ENCODE results near the gene MYO18A.

Gene MYO18A

DNA sequence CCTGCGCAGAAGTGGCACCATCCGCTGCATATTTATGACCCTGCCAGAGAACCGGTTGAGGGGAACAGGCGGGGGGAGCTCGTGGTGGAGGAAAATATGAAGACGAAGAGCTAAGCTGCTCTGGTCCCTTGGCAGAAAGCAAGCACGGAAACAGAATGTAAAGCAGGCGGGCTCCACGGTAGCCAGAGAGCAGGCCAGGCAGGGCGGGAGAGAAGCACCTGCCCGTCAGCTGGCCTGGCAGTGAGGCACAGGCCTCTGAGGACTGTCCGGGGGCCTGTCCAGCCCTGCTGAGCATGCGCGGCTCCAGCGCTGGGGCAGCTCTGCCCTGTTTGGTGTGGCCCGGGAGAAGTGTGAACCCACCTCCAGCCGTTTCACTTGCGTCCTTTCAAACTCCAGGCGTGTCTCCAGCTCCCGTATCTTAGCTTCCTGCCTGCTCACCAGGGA is 90.6 kb downstream of the MYO18A start:
- TF ChIP-seq, protein P1, sequence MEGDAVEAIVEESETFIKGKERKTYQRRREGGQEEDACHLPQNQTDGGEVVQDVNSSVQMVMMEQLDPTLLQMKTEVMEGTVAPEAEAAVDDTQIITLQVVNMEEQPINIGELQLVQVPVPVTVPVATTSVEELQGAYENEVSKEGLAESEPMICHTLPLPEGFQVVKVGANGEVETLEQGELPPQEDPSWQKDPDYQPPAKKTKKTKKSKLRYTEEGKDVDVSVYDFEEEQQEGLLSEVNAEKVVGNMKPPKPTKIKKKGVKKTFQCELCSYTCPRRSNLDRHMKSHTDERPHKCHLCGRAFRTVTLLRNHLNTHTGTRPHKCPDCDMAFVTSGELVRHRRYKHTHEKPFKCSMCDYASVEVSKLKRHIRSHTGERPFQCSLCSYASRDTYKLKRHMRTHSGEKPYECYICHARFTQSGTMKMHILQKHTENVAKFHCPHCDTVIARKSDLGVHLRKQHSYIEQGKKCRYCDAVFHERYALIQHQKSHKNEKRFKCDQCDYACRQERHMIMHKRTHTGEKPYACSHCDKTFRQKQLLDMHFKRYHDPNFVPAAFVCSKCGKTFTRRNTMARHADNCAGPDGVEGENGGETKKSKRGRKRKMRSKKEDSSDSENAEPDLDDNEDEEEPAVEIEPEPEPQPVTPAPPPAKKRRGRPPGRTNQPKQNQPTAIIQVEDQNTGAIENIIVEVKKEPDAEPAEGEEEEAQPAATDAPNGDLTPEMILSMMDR (IDR thresholded peaks at IDR 0.05): no peak

DNA sequence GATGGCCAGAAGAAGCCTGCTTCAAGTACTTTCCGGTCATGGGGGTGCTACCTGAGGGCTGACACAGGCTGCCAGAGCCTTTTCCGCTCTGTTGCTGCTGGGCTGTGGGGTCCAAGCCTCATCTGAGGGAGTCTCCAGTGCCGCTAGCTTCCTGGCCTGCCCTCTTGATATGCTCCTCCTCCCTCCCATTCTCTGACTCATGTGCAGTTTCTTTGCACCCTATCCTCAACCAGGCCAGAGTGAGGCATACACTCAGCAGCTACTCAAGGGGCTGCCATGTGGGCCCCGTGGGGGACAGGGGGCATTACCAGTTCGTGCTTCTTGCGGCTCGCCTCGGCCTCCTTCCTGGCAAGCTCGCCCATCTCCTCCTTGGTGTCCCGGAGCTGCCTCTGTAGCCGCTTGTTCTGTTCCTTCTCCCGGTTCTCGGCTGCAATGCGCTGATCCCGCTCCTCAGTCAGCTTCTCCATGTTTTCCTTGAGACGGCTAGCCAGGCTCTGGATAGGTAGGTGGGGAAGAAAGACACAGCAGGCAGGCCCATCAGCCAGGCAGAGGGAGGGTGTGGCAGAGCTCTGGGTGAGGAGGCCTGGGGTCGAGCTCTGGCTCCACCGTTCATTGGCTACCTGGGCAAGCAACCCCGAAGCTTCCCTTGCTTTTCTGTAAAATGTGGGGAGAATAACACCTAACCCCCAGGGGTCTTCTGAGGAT is 93.4 kb downstream of the MYO18A start:
- TF ChIP-seq, protein P1 (IDR thresholded peaks at IDR 0.05): no peak

DNA sequence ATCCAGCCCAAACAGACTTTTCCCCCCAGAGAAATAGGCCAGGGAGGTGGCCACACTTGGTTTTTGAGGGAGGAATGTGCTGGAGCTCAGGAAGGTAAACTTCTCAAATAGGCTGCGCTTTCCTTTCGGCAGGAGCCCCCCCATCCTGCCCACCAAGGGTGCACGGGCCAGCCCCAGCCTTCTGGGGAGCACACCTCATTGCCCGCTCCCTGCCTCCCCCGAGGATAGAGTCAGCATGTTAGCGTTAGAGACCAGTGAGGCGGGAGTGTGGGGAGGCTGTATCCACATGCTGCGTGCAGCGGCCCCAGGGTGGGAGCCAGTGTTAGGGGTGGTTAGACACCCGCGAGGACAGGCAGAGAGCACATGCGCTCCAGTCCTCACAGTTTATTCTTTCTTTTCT is 95.0 kb downstream of the MYO18A start:
- TF ChIP-seq, protein P1 (IDR thresholded peaks at IDR 0.05): no peak

DNA sequence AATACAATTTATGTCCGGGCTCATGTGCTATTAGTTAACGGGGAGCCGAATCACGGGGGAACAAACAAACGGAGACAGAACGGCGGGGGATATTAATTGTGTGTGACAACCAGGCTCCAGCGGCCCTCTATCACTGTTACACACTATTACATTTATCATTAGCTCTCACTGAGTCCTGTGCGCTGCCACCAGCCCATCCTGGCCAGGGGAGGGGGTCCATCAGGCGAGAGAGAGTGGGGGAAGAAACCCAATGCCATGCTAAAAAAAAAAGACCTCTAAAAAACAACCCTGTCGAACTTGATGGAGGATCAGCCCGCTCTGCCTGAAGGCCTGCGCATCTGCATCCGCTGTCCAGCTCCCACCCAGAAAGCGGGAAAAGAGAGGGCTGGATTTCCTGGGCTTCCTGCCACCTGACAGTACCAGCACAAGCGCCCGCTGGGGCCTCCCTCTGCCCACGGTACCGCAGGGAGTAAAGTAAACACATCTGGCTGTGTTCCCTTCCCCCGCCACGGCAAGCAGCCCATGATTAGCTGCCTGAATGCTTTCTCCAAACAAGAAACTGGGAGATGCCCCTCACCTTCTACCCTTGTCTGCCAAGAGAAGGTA is 95.6 kb downstream of the MYO18A start:
- TF ChIP-seq, protein P1 (IDR thresholded peaks at IDR 0.05): no peak

DNA sequence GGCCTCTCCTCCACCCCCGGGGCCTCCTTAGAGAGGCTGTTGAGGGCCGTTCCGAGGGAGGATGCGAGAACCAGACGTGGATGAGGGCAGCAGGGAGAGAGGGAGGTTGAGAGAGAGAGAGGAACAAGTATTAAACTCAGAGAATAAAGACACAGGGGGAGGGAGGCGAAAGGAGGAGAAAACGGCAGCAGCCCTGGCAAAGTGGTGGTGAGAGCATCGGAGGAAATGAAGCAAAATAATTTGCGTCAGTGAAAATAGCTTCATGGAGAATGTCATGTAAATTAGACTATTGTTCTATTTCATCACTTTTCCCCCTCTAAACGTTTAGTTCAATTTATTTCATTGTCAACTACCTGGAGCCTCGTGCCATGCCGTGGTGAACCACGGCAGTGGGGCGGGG is 99.2 kb downstream of the MYO18A start:
- TF ChIP-seq, protein P1 (IDR thresholded peaks at IDR 0.05): no peak

DNA sequence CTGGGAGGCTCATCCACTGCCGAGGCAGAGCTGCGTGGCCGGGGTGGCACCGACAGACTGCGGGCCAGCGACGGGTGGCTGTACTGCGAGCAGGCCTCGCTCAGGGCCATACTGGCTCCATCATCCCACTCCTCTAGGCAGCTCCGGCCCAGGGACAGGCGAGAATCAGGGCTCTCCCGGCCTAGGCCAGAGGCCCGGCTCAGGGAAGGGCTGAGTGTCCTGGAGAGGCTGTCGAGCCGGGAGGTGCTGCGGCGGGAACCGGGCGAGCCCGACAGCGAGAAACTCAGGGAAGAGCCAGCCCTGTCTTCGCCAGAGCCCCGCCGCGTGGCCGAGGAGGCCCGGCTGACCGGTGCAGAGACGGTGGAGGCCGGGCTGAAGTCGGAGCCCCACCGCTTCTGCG is 99.9 kb downstream of the MYO18A start:
- TF ChIP-seq, protein P1 (IDR thresholded peaks at IDR 0.05): no peak

DNA sequence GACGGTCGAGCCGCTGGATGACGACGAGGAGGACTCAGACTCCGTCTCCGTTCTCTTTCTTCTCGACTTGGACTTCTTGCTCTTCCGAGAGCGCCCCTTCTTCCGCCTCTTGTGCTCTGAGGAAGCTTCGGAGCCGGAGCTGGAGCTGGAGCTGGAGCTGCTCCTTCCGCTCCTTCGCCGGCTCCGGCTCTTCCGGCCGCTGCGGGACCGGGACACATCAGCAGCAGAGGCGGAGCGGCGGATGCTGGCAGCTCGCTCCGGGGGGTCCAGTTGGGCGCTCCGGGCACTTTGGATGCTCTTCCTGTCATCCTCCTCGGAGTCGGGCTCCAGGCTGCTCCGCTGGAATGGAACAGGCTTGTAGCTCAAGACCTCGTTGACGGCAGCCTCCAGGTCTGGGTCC is 100.3 kb downstream of the MYO18A start:
- TF ChIP-seq, protein P1 (IDR thresholded peaks at IDR 0.05): no peak

All from LNCAP (cell line).